NCI-H1694 (cell line): Measurements from ENCODE around the gene SYNGR3.
"Not testable (repeated sequence)": the region's sequence is repeated elsewhere in the genome, so short reads cannot be mapped to it uniquely, and the experiment has no call there.

Experiments
- DNase-seq: peaks from one replicate; lab custom pipeline; 2025; lab: John Stamatoyannopoulos, UW

Gene SYNGR3

DNA sequence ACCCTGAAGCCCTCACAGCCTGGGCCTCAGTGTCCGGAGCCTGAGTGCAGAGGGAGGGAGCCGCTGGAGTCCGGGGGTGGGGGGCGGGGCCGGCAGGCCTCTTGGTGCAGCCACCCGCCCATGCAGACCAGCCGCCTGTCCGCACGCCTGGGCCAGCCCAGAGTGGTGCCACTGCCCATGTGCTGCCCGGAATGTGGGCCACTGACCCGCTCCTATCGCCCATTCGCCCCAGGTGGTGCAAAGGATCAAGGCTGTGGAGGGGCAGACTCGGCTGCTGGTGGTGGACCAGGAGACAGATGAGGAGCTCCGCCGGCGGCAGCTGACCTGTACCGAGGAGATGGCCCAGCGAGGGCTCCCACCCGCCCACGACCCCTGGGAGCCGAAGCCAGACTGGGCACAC, 39.6 kb downstream of the SYNGR3 start:
- DNase-seq: no peak

DNA sequence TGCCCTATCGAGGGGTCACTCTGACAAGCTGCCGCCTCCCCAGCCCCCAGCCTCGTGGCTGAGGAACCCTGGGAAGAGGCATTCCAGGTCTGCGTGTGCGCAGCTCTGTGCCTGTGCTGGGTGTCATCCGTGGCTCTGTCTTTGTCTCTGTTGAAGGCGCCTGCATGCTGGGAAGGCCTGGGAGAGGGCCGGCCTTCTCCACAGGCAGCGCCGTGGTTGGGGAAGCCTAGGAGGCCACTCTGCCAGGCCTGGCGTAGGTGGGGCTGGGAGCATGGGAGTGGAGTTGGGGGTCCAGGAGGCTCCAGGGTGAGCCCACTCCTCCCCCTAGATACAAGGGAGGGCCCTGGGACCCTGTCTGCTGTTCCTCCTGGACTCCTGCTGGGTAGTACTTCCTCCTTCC, 40.3 kb downstream of the SYNGR3 start:
- no peak for DNase-seq

DNA sequence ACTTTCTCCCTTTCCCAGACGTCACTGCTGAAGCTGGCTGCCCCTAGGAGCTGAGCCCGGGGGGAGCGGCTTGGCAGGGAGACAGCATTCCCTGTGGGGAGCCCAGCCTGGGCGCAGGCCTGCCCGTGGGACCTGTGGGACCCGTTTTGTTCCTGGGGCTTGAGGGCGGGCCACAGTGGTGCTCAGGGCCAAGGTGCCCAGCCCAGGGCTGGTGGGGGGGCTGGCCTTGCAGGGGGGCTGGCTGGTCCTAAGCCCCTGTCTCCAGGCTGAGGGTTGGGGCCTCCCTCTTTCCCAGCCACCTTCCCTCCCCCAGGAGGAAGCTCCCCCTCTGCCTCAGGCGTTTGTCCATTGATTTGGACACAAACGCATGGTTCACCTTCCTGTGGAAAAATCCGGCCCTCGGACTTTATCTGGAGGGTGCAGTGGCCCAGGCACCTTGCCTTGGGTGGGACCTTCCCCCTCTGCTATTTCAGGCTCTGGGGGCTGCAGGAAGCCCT, 41.4 kb downstream of the SYNGR3 start:
- DNase-seq: no peak

DNA sequence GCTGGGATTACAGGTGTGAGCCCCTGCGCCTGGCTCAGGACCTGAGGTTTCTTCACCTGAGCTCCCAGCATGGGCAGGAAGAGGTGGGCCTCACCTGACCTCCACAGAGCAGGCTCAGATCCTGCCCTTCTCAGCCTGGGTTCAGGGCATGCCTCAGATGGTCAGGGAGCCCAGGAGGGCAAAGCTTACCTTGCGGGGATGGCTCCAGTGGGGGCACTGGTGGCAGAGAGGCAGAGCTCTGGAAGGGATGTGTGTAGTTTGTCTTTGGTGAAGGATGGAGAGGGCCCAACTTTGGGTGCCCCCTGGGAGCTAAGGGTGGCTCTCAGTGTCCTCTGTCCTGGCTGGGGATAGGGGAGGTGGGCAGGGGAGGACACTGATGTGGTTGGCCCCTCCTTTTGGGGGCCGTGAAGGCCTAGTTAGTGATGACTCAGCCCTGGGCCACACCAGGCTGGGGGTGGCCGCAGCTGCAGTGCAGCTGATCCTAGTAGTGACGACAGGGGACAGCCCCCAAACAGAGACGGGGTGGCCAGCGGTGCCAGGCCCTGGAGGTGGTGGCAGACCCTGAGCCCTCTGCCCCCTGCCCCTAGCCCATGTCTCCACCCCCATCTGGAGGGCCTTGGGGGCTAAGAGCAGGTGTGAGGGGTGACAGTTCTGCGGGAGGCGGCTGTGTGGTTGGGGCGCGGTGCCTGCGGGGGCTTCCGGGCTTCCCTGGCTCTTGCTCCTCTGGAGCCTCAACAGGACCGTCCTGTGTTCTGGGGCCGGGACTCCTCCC, 42.7 kb downstream of the SYNGR3 start:
- DNase-seq: no peak

DNA sequence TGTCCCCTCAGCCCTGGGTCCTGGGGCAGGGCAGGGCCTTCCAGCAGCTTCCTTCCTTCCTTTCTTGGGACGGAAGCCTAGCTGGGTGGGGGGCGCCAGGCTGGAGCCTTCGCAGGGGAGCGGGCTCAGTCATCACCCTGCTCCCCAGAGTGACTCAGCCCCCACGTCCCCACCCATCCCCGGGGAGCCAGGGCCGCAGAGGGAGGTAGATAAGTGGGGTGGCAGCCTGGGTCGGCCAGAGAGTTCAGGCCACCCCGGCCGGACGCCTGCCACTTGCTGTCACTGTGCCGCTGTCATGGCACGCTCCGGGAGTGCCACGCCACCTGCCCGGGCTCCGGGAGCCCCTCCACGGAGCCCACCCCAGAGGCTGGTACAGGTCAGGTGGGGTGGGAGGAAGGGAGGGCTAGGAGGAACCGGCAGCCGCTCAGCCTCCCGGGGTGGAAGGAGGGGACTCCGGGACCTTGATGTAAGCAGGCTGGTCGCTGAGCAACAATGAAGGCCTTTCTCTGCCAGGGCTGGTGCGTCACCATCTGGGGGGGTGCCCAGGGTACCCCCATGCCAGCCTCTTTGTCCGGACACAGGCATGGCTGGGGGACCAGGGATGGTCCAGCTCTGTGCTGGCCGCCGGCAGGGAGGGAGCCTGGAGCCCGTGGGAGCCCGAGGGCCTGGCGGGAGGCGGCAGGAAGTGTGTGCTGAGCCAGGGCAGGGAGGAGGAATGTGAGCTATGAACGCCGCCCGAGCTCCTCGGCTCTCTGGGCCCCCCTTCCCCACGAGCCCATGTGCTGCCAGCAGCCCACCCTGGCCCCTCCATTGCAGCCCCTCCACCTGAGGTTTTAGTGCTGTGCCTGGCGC, 43.5 kb downstream of the SYNGR3 start:
- no peak for DNase-seq

DNA sequence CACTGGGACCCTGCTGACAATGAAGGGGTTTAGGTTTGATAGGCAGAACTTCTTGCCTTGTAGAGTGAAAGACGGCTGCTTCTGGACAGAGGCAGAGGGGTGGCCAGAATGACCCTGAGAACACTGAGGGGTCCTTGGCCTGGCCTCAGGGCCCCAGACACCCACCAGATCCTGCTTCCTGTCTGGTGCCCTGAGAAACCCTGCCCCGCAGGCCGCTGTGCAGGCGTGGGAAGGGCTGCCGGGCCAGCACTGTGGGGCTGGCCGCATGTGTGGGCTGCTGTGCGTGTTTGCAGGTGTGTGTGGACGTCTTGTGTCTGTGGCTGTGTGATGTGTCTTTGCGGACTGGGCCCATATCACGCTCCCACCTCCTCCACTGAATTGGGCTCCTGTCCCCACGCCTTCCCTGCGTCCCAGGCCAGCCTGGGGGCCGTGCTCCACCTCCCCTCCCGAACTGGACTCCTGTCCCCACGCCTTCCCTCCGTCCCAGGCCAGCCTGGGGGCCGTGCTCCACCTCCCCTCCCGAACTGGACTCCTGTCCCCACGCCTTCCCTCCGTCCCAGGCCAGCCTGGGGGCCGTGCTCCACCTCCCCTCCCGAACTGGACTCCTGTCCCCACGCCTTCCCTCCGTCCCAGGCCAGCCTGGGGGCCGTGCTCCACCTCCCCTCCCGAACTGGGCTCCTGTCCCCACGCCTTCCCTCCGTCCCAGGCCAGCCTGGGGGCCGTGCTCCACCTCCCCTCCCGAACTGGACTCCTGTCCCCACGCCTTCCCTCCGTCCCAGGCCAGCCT, 44.3 kb downstream of the SYNGR3 start:
- not testable (repeated sequence) for DNase-seq

DNA sequence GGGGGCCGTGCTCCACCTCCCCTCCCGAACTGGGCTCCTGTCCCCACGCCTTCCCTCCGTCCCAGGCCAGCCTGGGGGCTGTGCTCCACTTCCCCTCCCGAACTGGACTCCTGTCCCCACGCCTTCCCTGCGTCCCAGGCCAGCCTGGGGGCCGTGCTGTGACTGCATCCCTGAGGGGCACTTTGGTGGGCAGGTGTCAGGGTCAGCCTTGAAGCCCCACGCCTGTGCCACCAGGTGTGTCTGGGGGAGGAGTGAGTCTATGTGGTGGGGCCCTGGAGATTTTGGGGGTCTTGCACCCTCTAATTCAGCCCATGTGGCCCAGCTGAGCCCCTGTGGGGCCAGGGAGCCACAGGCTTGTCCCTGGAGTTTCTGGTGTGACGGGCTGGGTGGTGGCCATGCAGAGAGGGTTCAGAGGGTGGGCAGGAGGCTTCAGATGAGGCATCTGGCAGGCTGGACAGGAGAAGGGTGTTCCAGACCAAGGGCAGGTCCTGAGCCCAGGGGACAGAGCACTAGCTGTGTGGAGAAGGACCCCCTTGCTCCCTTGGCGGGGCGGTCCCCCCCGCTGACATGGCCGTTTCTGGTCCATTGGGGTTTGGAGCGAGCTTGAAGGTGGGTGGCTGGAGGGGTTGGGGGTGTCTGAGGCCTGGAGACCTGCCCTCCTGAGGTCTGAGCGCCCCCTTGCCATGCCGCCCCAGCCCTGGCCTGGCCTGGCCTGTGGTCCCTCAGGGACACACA, 45.1 kb downstream of the SYNGR3 start:
- DNase-seq: no peak

DNA sequence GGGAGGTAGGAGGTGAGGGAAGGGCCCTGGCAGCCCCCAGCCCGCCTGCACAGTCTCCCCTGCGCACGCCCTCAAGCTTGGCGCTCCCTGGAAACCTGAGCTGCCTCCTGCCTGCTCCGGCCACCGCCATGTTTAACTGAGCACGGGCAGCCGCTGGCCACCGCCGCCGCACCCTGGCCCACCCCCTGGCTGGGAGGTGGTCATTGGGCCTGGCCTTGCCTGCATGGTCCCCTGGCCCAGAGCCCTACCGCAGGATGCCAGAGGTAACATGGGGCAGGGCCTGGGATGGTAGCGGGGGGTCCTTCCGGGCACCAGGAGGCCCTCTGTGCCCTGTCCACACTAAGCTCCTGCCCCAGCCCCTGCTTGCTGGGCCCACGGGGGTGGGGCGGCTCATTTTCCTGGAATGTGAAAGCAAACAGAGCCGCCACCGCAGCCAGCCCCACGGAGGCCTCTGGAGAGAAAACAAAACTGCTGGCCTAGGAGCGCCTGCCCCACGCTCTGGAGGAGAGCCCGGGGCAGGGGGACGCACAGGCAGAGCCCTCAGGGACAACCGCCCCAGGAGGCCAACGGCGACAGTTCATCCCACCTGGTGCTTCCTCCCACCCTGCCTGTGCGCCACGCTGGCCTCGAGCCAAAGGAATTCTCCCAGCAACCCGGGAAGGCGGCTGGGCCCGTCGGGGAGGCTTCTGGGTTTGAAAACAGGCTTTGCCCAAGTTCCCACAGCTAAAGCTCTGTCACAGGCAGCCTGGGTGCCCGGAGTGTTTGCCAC, 45.8 kb downstream of the SYNGR3 start:
- no peak for DNase-seq

DNA sequence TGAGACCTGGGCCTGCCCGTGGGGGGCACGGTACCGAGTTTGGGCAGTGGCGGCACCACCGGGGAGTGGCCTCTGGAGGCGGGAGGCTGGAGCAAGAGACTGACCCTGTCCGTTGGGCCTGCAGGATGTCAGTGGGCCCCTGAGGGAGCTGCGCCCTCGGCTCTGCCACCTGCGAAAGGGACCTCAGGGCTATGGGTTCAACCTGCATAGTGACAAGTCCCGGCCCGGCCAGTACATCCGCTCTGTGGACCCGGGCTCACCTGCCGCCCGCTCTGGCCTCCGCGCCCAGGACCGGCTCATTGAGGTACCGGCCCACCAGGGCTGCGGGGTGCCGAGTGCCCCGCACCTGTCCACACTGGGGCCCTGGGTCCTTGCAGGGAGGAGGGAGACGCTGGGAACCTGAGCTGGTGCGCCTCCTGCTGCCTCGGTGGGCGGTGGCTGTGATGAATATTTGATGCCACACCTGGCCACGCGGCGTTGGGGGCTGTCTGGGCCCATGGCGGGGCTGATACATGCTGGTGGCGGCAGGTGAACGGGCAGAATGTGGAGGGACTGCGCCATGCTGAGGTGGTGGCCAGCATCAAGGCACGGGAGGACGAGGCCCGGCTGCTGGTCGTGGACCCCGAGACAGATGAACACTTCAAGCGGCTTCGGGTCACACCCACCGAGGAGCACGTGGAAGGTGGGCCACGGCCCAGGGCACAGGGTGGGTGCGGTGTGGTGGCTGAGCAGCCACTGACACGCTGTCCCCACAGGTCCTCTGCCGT, 46.6 kb downstream of the SYNGR3 start:
- no peak for DNase-seq

DNA sequence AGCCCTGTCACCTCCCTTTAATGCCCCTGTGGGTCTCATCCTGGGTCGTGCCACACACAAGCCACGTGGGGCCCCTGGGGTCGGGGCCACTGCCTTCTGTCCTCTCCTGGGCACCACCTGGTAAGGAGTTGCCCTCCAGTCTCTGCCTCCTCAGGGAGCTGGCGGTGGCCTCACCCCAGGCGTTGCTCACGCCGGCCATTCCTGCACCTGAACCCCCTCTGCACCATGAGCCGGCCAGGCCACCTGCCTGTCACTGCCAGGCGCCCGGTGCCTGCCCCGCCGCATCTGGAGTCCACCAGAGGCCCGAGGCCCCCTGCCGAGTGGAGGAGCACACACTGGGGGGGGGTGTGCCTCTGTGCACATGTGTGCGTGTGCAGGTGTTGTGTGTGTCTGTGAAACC, 47.3 kb downstream of the SYNGR3 start:
- DNase-seq: no peak

DNA sequence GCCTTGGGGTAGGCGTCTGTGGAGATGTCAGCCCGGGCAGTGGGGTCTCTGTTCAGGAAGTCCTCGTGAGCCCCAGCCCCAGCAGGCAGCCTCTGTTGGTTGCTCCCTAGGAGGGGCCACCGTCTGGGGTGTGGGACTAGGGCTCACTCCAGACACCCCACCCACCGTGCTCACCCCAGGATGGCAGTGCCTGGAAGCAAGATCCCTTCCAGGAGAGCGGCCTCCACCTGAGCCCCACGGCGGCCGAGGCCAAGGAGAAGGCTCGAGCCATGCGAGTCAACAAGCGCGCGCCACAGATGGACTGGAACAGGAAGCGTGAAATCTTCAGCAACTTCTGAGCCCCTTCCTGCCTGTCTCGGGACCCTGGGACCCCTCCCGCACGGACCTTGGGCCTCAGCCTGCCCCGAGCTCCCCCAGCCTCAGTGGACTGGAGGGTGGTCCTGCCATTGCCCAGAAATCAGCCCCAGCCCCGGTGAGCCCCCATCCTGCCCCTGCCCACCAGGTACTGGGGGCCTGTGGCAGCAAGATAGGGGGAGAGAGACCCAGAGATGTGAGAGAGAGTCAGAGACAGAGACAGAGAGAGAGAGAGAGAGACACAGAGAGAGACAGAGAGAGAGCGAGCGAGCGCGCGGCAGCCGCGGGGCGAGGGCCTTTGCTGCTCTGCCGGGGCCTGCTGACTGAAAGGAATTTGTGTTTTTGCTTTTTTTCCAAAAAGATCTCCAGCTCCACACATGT, 48.0 kb downstream of the SYNGR3 start:
- no peak for DNase-seq

DNA sequence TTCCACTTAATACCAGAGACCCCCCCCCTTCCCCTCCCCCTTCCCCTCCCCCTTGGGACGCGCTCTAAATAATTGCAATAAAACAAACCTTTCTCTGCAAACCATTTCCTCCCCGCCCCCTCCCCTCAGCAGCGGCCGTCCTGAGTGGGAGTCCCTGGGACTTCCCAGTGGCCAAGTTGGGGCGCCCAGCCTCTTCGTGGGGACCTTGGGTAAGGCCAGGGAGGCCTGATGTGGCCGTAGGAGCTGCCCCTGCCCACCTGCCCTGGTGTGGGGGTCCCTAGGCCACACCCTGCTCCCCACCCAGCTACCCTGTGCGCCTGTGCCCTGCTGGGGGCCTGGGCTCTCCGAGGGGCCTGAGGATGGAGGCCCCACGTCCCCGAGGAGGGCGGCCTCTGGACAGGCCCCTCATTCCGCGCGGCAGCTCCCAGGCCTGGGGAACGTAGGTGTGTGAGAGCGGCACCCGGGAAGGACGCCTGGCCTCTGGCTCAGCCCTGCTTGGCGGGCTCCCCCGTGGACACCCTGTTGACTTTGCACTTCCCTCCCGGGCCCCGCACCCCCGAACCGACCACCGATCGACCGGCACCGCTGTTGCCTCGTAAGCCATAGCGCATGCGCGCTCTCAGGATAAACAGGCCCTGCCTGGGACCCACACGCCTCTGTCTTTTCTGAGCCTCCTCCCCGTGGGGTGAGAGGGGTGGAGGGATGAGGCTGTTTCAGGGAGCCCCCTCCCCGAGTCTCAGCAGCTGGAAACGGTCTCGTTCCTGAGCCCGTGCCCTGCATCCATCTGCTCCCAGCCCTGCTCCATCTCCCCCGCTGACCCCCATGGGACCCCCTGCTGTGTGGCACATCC, 48.8 kb downstream of the SYNGR3 start:
- no peak for DNase-seq

DNA sequence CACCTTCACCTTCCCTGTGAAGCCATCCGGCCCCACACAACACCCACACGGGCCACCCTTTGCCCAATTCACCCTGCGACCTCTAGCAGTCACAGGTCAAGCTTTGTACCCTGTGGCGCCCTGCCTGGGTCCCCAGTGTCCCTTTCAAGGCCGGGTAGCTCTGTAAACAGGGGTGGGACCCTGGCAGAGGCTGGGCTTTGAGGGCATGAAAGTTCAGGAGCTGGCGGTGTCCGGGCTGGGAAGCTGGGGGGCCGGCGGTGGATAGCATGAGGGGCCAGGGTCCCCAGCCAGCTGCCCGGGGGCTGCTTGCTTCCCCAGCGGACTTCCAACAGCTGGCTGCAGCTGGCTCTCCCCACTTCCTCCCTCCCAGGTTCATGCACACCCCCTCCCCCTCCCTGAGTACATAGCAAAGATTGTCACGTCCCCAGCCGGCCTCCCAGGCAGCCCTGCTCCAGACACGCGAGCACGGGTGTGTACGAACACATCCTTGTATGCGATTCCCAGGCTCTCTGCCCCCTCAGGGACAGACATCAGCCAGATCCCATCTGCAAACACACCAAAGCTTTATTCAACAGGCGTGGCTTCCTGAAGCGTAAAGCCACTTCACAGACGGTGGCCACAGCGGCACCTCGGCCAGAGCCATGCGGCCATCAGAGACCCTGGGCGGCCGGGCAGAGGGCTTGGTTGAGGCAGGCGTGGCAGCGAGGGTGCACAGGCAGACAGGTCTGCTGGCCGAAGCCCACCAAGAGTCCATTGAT, 49.7 kb downstream of the SYNGR3 start:
- no peak for DNase-seq

DNA sequence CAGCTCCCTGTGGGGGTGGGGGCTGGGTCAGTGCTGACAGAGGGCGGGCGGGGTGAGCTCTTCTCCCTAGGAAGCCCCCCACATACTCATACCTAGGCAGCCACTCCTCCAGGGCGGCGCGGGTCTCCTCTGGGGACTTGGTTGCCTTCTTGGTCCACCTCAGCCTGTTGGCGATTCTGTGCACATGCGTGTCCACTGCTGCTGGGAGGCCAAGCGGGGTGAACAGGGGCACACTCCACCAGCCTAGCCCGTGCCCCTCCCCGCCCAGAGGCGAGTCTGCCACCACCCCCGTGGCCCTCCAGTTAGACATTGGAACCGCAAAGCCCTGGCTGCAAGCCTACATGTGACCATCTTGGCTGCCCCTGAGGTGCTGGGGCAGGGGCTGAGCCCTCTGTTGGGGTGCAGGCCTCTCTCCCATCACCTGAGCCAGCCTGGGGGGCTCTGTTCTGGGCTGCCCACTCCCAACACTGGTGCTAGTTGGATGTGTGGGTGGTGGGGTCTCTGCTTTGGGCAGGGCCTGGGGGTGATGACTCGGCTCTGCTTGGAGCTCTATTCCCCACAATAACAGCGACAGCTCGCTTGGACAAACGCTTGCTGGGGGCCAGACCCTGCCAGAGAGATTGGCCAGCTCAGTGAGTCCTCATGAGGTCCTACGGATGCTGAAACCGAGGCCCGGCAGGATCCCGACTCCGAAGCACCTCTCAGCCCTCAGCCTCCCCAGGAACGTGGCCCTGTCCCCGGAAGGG, 50.4 kb downstream of the SYNGR3 start:
- no peak for DNase-seq

DNA sequence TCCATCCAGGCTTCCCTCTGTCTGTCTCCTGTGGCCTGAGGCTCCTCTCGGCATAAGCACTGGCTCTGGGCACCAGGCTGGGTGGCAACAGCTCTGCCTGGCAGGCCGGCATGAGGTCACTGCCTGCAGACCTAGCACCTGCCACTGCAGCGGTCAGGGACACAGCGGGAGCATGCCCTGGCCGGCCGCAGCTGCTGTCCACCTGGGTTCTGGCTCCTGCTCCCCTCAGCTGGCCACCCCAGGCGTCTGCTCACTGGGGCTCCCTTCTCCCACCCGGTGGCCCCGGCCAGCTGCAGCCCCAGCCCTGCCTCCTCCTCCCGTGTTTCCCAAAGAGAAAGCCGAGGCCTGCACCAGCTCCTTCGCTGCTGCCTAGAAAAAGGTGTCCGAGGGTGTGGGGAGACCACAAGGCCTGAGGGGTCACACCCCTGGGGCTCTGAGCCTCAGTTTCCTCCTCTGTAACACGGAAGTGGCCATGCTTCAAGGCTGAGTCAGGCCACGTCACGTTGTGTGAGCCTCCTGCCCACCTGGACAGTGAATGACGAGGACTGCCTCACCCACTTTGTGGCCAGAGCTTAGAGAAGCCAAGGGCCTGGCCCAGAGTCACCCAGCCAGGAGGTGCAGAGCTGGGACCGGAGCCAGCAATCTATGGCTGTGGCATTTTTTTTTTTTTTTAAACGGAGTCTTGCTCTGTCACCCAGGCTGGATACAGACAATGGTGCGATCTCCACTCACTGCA, 51.2 kb downstream of the SYNGR3 start:
- DNase-seq: no peak
